ENCODE measurements around the gene ERF. TPM values are rescaled to one million over a fixed set of nuclear protein-coding genes. Genes with fewer than 3 reads are reported as not detected.

The ERF gene
- total RNA-seq: 15.5 and 23.2 TPM in 2 replicates

DNA sequence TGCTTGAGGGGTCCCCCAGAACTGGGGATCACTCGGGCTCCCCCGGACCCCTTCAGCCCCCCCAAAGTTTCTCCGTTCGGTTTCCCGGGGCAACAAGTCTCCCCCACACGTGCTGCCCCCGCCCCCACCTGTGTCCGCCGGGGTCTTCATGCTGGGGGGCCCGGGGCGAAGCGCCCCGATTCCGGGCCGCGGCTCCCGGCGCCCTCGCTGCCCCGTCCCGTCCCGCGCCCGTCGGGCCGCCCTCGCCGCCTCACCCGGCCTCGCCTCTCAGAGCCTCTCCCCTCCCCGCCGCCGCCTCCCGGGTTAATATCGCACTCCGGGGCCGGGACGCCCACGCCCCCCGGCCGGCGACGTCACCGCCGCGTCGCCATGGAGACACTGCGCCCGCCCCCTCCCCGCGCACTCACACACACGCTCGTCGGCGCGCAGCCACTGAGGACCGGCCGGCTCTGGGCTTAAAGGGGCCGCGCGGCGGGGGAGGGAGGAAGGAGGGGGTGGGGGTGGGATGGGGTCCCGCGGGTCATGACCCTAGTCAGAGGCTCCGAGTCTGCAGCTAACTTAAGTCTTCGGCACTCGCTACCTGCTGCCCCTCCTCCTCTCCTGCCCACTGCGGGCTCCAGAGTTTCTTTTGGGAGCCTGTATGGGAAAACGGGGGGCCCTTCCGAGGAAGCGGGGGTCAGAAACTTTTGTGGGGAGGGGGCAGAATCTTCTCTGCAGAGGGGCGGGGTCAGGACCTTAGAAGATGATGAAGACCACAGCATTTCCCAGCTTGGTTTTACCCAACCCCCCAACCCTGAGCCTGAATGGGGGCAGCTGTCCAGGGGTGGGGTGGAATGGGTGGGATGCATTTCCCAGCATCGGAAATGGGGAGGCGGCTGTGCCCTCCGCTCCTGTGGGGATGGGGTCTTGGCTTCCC lies at the start of gene ERF:
Gene ERF, minus strand, starts transcription at position 279 of the 916 bp plus-strand sequence. Its CDS starts 129 bp downstream, at position 150.
- peak; percentile 58 for DNase-seq (ENCODE audit: low read depth)

GRCh38 chr19:42303876-42304275 lies 48.9 kb upstream of the ERF start:
- no peak for DNase-seq (ENCODE audit: low read depth)

DNA sequence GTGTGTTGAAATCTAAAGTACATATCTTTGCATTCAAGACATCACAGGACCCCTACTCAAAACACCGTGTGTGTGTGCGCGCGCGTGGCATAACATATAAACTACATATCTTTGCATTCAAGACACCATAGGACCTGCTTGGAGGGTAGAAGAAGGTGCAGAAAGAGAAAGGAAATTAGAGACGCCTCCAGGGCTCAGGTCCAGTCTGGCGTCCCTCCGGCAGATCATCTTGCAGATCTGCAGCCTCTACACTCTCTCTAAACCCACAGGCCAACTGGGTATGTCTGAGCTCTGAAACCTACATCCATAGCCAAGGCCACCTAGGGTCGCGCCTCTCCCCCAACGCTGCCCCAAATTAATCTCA lies 48.2 kb upstream of the ERF start:
- no peak for DNase-seq (ENCODE audit: low read depth)

DNA sequence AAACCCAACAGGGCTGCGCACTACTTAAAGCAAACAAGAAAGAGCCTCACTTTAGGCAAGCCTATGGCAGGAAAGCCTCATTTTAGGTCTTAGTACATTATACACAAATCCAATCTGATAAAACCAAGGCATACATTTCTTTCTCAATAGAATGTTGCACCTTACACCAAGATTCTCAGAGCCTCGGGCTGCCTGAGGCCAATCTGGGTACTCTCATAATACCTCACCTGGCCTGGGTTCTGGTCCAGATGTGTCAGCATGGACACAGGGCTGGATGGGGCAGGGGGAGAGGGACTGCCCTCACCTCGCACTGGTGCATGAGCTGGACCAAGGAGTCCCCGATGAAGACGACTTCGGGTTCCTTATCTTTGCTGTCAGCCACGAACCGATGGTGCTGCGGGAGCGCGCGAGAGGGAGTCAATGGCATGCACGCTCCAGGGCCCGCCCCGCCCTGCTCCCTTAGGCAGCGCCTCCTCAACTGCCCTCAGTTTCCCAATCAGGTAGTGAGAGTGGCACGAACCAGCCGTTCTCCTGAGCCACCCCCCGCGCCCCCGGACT lies 46.8 kb upstream of the ERF start, which contains the start of gene PRR19:
Gene PRR19, plus strand, starts transcription at position 487 of the 558 bp plus-strand sequence. CDS start 7,453 bp downstream, outside the sequence.
- DNase-seq (ENCODE audit: low read depth): no peak

DNA sequence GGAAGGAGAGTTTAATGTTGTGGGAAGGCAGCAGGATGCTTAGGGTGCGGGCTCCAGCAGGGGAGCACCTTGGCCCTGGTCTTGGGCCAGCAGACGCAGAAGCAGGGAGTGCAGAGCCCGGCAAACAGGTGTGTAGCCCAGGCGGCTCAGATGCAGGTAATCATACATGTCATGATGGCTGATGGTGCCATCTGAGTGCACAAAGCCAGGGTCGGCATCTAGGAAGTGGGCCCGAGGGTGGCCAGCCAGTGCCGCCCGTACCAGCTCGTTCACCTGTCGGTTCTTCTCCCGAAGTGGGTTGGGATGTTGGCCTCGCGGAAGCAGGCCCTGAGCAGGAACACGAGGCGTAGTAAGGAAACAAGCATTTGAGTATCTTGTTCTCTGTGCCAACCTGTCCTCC lies 42.1 kb upstream of the ERF start:
- DNase-seq (ENCODE audit: low read depth): no peak

GRCh38 chr19:42295831-42296525 lies 41.0 kb upstream of the ERF start:
- DNase-seq (ENCODE audit: low read depth): peak; percentile 47

GRCh38 chr19:42295342-42295741 lies 40.4 kb upstream of the ERF start:
- DNase-seq (ENCODE audit: low read depth): no peak

DNA sequence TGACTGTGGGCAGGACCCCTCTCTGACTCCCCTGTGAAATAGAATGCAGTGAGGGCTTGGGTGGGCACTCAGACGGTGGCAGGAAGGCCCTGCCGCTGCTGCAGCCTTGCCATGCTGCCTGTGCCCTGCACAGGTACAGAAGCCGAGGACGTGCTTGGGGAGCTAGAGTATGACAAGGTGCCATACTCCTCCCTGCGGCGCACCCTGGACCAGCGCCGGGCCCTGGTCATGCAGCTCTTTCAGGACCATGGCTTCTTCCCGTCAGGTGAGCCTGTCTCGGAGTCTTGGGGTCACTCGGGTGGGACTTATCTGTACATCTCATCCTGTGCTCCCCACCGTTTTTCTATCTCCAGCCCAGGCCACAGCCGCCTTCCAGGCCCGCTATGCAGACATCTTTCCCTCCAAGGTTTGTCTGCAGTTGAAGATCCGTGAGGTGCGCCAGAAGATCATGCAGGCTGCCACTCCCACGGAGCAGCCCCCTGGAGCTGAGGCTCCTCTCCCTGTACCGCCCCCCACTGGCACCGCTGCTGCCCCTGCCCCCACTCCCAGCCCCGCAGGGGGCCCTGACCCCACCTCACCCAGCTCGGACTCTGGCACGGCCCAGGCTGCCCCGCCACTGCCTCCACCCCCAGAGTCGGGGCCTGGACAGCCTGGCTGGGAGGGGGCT lies 39.7 kb upstream of the ERF start:
- no peak for DNase-seq (ENCODE audit: low read depth)

DNA sequence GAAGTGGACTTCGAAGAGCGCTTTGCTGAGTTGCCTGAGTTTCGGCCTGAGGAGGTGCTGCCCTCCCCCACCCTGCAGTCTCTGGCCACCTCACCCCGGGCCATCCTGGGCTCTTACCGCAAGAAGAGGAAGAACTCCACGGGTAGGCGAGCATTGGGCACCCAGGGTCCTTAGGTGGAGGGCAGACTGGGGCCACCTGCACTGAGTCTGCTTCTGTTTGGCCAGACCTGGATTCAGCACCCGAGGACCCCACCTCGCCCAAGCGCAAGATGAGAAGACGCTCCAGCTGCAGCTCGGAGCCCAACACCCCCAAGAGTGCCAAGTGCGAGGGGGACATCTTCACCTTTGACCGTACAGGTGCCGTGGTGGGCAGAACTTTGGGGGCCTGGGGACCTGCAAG lies 39.0 kb upstream of the ERF start:
- DNase-seq (ENCODE audit: low read depth): no peak

DNA sequence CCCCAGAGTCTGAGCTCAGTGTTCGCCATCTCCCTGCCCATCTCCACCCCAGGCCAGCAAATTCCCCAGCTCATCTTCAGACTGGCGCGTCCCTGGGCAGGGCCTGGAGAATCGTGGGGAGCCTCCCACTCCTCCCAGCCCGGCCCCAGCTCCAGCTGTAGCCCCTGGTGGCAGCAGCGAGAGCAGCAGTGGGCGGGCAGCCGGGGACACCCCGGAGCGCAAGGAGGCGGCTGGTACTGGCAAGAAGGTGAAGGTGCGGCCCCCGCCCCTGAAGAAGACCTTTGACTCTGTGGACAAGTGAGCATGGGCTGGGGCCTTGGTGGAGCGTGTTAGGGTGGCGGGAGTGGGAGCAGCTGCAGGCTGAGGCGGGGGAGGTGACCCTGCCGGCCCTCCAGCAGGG lies 38.6 kb upstream of the ERF start:
- no peak for DNase-seq (ENCODE audit: low read depth)

- no peak for DNase-seq (ENCODE audit: low read depth)
These were observed 38.0 kb upstream of the ERF start for GRCh38 chr19:42292963-42293362.

GRCh38 chr19:42292042-42292960 lies 37.4 kb upstream of the ERF start:
- no peak for DNase-seq (ENCODE audit: low read depth)

DNA sequence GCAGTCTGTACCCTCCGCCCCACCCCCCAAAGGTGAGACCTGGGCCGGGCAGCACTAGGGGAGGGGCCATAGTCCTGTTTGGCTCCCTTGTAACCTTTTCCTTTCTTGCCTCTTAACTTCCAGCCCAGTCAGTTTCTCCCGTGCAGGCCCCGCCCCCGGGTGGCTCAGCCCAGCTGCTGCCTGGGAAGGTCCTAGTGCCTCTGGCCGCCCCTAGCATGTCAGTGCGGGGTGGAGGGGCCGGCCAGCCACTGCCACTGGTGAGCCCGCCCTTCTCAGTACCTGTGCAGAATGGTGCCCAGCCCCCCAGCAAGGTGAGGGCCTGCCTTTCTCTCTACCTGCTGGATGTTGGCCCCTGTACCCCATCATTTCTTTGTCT lies 36.5 kb upstream of the ERF start:
- no peak for DNase-seq (ENCODE audit: low read depth)

DNA sequence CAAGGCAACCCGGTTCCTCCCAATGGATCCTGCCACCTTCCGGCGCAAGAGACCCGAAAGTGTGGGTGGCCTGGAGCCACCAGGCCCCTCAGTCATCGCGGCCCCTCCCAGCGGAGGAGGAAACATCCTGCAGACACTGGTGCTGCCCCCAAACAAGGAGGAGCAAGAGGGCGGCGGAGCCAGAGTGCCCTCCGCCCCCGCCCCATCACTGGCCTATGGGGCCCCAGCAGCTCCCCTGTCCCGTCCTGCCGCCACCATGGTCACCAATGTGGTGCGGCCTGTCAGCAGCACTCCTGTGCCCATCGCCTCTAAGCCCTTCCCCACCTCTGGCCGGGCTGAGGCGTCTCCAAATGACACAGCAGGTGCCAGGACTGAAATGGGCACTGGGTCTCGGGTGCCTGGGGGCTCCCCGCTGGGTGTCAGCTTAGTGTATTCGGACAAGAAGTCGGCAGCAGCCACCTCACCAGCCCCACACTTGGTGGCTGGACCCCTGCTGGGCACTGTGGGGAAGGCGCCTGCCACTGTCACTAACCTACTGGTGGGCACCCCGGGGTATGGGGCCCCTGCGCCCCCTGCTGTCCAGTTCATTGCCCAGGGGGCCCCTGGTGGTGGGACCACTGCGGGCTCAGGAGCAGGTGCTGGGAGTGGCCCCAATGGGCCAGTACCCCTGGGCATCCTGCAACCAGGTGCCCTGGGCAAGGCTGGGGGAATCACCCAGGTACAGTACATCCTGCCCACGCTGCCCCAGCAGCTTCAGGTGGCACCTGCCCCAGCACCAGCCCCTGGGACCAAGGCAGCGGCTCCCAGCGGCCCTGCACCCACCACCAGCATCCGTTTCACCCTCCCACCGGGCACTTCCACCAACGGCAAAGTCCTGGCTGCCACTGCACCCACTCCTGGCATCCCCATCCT lies 35.9 kb upstream of the ERF start:
- no peak for DNase-seq (ENCODE audit: low read depth)

GRCh38 chr19:42290136-42290522 lies 35.2 kb upstream of the ERF start:
- DNase-seq (ENCODE audit: low read depth): no peak

GRCh38 chr19:42289556-42290041 lies 34.7 kb upstream of the ERF start:
- DNase-seq (ENCODE audit: low read depth): no peak

GRCh38 chr19:42288881-42289555 lies 34.1 kb upstream of the ERF start:
- DNase-seq (ENCODE audit: low read depth): no peak

DNA sequence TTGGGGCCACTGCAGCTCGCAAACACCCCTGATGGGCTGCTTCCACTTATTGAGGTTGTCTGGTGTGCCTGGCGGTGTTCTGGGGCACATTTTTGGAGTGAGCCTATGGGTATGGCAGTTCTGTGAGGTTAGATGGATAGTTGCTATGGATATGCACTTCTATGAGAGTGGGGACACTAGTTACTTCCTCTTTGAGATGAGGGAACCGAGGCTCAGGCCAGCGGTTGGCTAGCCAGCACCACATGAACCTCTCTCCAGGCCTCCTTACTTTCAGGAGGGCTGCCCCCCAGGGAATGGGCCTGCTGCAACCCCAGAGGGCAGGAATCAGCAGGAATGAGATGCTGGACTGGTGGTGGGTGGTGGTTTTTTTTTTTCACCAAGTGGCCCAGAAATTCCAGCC lies 33.5 kb upstream of the ERF start:
- DNase-seq (ENCODE audit: low read depth): no peak

GRCh38 chr19:42287827-42288107 lies 32.8 kb upstream of the ERF start:
- DNase-seq (ENCODE audit: low read depth): no peak

Data from renal cortical epithelial cell (primary cell).